Measurements from ENCODE around the gene FAM120A.

Gene FAM120A

DNA sequence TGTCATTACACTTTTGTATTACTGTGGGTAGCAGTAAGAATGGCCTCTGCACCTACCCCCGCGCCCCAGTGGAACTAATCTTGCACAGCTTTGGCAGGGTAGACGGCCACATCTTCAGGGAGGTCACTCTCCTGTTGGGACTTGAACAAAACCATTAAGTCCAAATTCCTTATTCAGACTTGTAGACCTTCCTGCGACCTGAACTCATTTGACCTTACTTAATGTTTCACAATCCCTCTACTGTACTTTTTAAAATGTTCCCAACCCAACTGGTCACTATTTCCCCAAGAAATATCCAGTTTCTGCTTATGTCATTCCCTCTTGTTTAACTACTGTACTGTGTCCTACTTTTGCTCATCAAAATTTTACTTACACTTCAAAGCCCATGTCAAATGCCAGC, 7.2 kb downstream of the FAM120A start:
- Histone ChIP-seq H2AFZ (ENCODE audit: low read length) (no peak overlapping the region), H3K4me2 (ENCODE audit: insufficient read depth, low read length, poor library complexity, severe bottlenecking) (no peak overlapping the region), H2BK120ac (ENCODE audit: low read depth, low read length) (no peak overlapping the region), H3K27ac (replicated peaks; ENCODE audit: low read length) (no peak overlapping the region), H3K4me1 (ENCODE audit: control insufficient read depth in 2 of 2, insufficient read depth in 1 of 2, low read depth in 1 of 2, low read length in 2 of 2) (peaks cover 2 to 6% of the 10 kb centered on the region in 2 donors), H2BK12ac (ENCODE audit: low read length) (no peak overlapping the region), H3K27me3 (ENCODE audit: control insufficient read depth in 3 of 3, insufficient read depth in 3 of 3, low read depth in 1 of 3, low read length in 3 of 3) (no peaks in the 10 kb centered on the region), H2BK15ac (ENCODE audit: low read length) (no peak overlapping the region), H3K36me3 (replicated peaks in 1 of 2; ENCODE audit: control insufficient read depth in 2 of 2, insufficient read depth in 2 of 2, low read length in 2 of 2) (peaks cover 0 to 44% of the 10 kb centered on the region in 2 donors), H3K9me3 (replicated peaks in 1 of 2; ENCODE audit: control insufficient read depth in 2 of 2, insufficient read depth in 1 of 2, low read depth in 1 of 2, low read length in 2 of 2) (no peaks in the 10 kb centered on the region), H4K8ac (ENCODE audit: low read depth, low read length) (no peak overlapping the region), H3K4me3 (ENCODE audit: low read length in 2 of 2) (no peak overlapping the region), H2BK5ac (ENCODE audit: low read length) (no peak overlapping the region), H3K23ac (ENCODE audit: low read depth, low read length, poor library complexity) (no peak overlapping the region), H3K14ac (ENCODE audit: low read length) (no peak overlapping the region), H3K9ac (ENCODE audit: low read depth, low read length, poor library complexity) (no peak overlapping the region), H2AK5ac (ENCODE audit: low read depth, low read length) (no peak overlapping the region), H4K91ac (ENCODE audit: low read depth, low read length, poor library complexity) (no peak overlapping the region), H3K4ac (ENCODE audit: low read length) (no peak overlapping the region), H3K79me1 (ENCODE audit: low read depth, low read length) (no peaks in the 10 kb centered on the region), H3K18ac (ENCODE audit: low read length) (no peak overlapping the region)
- no peak for DNase-seq (ENCODE audit: low spot score)
- no CpG with 5 or more reads among the region's 4 CpGs for WGBS, 2 donors (ENCODE audit: extremely low coverage in 2 of 2, insufficient read length in 2 of 2, insufficient replicate concordance in 1 of 2)

DNA sequence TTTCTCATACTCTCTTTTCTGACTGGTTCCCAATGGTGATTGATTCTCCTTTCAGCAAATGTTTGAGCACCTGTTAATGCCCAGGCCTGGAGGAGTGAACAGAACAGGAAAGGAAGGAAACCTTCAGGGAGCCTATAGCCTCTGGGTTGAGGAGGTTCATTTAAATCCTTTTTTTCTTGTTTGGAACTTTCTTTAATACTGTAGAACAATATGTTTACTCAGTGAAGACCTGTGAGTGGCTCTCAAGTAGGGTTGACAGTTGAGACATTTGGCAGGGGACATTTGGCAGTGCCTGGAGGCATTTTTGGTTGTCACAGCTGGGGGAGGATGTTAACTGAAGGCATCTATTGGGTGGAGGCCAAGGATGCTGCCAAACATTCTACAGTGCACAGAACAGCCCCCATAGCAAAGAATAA, 8.0 kb downstream of the FAM120A start:
- Histone ChIP-seq H2AK5ac (ENCODE audit: low read depth, low read length) (no peak overlapping the region), H3K4me3 (ENCODE audit: low read length in 2 of 2) (no peak overlapping the region), H4K91ac (ENCODE audit: low read depth, low read length, poor library complexity) (no peak overlapping the region), H3K9ac (ENCODE audit: low read depth, low read length, poor library complexity) (no peak overlapping the region), H3K4me2 (ENCODE audit: insufficient read depth, low read length, poor library complexity, severe bottlenecking) (no peak overlapping the region), H2BK120ac (ENCODE audit: low read depth, low read length) (no peak overlapping the region), H3K14ac (ENCODE audit: low read length) (no peak overlapping the region), H3K36me3 (replicated peaks in 1 of 2; ENCODE audit: control insufficient read depth in 2 of 2, insufficient read depth in 2 of 2, low read length in 2 of 2) (peaks cover 0 to 41% of the 10 kb centered on the region in 2 donors), H2BK15ac (ENCODE audit: low read length) (no peak overlapping the region), H3K79me1 (ENCODE audit: low read depth, low read length) (no peaks in the 10 kb centered on the region), H3K4ac (ENCODE audit: low read length) (no peak overlapping the region), H3K4me1 (ENCODE audit: control insufficient read depth in 2 of 2, insufficient read depth in 1 of 2, low read depth in 1 of 2, low read length in 2 of 2) (peaks cover 0 to under 1% of the 10 kb centered on the region in 2 donors), H2BK12ac (ENCODE audit: low read length) (no peak overlapping the region), H3K9me3 (replicated peaks in 1 of 2; ENCODE audit: control insufficient read depth in 2 of 2, insufficient read depth in 1 of 2, low read depth in 1 of 2, low read length in 2 of 2) (no peaks in the 10 kb centered on the region), H2BK5ac (ENCODE audit: low read length) (no peak overlapping the region), H3K27me3 (ENCODE audit: control insufficient read depth in 3 of 3, insufficient read depth in 3 of 3, low read depth in 1 of 3, low read length in 3 of 3) (no peaks in the 10 kb centered on the region), H3K27ac (replicated peaks; ENCODE audit: low read length) (no peak overlapping the region), H4K8ac (ENCODE audit: low read depth, low read length) (no peak overlapping the region), H2AFZ (ENCODE audit: low read length) (no peak overlapping the region), H3K18ac (ENCODE audit: low read length) (no peak overlapping the region), H3K23ac (ENCODE audit: low read depth, low read length, poor library complexity) (no peak overlapping the region)
- DNase-seq (ENCODE audit: low spot score): no peak

DNA sequence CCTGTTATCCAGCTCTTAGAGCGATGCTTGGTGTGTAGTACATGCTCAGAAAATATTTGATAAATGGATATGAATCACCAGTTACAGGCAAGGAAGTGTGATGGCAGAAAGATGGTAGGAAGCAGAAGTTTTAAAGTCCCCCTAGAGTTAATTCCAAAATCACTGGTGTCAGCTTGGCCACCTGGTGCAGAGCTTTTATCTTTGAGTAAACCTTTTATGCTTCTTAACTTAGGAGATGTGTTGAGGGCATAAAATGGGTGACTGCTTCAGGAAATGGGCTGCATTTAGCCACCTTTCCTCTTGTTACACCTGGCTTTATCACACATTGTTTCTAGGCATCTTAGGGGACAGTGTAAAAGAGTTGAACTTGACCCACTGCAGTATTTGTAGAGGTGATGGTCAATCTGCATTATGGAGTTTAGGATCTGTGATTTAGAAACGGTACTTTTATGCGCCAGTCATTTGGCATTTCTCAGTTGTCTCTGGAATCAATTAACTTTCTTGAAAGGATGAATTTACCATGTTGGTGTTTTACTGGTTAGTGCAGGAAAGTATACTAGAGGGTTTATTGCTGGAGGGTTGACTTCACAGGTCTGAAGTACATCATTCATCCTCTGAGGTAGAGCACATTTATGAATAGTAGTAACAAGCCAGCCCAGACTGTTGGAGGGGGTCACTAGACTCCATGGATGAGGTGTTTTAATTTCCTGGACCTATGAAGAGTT, 9.4 kb downstream of the FAM120A start:
- Histone ChIP-seq H3K27me3 (ENCODE audit: control insufficient read depth in 3 of 3, insufficient read depth in 3 of 3, low read depth in 1 of 3, low read length in 3 of 3) (no peaks in the 10 kb centered on the region), H4K91ac (ENCODE audit: low read depth, low read length, poor library complexity) (no peak overlapping the region), H3K23ac (ENCODE audit: low read depth, low read length, poor library complexity) (no peak overlapping the region), H3K9ac (ENCODE audit: low read depth, low read length, poor library complexity) (no peak overlapping the region), H2BK12ac (ENCODE audit: low read length) (no peak overlapping the region), H3K27ac (replicated peaks; ENCODE audit: low read length) (no peak overlapping the region), H4K8ac (ENCODE audit: low read depth, low read length) (no peak overlapping the region), H3K14ac (ENCODE audit: low read length) (no peak overlapping the region), H2BK15ac (ENCODE audit: low read length) (no peak overlapping the region), H3K9me3 (replicated peaks in 1 of 2; ENCODE audit: control insufficient read depth in 2 of 2, insufficient read depth in 1 of 2, low read depth in 1 of 2, low read length in 2 of 2) (no peaks in the 10 kb centered on the region), H2AFZ (ENCODE audit: low read length) (no peak overlapping the region), H3K4ac (ENCODE audit: low read length) (no peak overlapping the region), H2AK5ac (ENCODE audit: low read depth, low read length) (no peak overlapping the region), H3K36me3 (replicated peaks in 1 of 2; ENCODE audit: control insufficient read depth in 2 of 2, insufficient read depth in 2 of 2, low read length in 2 of 2) (peaks cover 0 to 30% of the 10 kb centered on the region in 2 donors), H2BK120ac (ENCODE audit: low read depth, low read length) (no peak overlapping the region), H3K4me1 (ENCODE audit: control insufficient read depth in 2 of 2, insufficient read depth in 1 of 2, low read depth in 1 of 2, low read length in 2 of 2) (peaks cover 0 to 3% of the 10 kb centered on the region in 2 donors), H3K18ac (ENCODE audit: low read length) (no peak overlapping the region), H2BK5ac (ENCODE audit: low read length) (no peak overlapping the region), H3K4me3 (ENCODE audit: low read length in 2 of 2) (no peak overlapping the region), H3K79me1 (ENCODE audit: low read depth, low read length) (no peaks in the 10 kb centered on the region), H3K4me2 (ENCODE audit: insufficient read depth, low read length, poor library complexity, severe bottlenecking) (no peak overlapping the region)
- no CpG with 5 or more reads among the region's 3 CpGs for WGBS, 2 donors (ENCODE audit: extremely low coverage in 2 of 2, insufficient read length in 2 of 2, insufficient replicate concordance in 1 of 2)
- no peak for DNase-seq (ENCODE audit: low spot score)

DNA sequence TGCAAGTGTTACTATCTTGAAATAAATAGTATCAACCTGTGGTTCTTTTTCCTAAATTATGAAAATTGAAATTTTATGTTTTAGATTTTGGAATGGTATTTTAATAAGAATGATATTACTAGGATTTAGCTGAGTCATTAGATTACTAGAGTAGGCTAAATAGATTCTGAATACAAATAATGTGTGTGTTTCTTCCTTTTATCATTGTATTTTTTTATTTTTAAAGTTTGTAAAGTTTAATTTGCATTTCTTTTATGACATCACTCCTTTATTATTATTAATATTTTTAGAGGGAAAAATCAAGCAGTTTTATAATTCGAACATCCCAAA, 9.9 kb downstream of the FAM120A start:
- Histone ChIP-seq H3K4ac (ENCODE audit: low read length) (no peak overlapping the region), H2BK5ac (ENCODE audit: low read length) (no peak overlapping the region), H4K91ac (ENCODE audit: low read depth, low read length, poor library complexity) (no peak overlapping the region), H2AFZ (ENCODE audit: low read length) (no peak overlapping the region), H3K27ac (replicated peaks; ENCODE audit: low read length) (no peak overlapping the region), H2BK120ac (ENCODE audit: low read depth, low read length) (no peak overlapping the region), H4K8ac (ENCODE audit: low read depth, low read length) (no peak overlapping the region), H2AK5ac (ENCODE audit: low read depth, low read length) (no peak overlapping the region), H3K18ac (ENCODE audit: low read length) (no peak overlapping the region), H3K27me3 (ENCODE audit: control insufficient read depth in 3 of 3, insufficient read depth in 3 of 3, low read depth in 1 of 3, low read length in 3 of 3) (no peaks in the 10 kb centered on the region), H3K9me3 (replicated peaks in 1 of 2; ENCODE audit: control insufficient read depth in 2 of 2, insufficient read depth in 1 of 2, low read depth in 1 of 2, low read length in 2 of 2) (no peaks in the 10 kb centered on the region), H3K4me2 (ENCODE audit: insufficient read depth, low read length, poor library complexity, severe bottlenecking) (no peak overlapping the region), H3K4me1 (ENCODE audit: control insufficient read depth in 2 of 2, insufficient read depth in 1 of 2, low read depth in 1 of 2, low read length in 2 of 2) (peaks cover 1 to 3% of the 10 kb centered on the region in 2 donors), H2BK15ac (ENCODE audit: low read length) (no peak overlapping the region), H3K4me3 (ENCODE audit: low read length in 2 of 2) (no peak overlapping the region), H3K79me1 (ENCODE audit: low read depth, low read length) (no peaks in the 10 kb centered on the region), H3K36me3 (replicated peaks in 1 of 2; ENCODE audit: control insufficient read depth in 2 of 2, insufficient read depth in 2 of 2, low read length in 2 of 2) (peaks cover 0 to 25% of the 10 kb centered on the region in 2 donors), H3K9ac (ENCODE audit: low read depth, low read length, poor library complexity) (no peak overlapping the region), H2BK12ac (ENCODE audit: low read length) (no peak overlapping the region), H3K23ac (ENCODE audit: low read depth, low read length, poor library complexity) (no peak overlapping the region), H3K14ac (ENCODE audit: low read length) (no peak overlapping the region)
- no peak for DNase-seq (ENCODE audit: low spot score)
- WGBS, 2 donors (ENCODE audit: extremely low coverage in 2 of 2, insufficient read length in 2 of 2, insufficient replicate concordance in 1 of 2): no CpG with 5 or more reads among the region's 1 CpG

Measured in neuronal stem cell (in vitro differentiated cells).